Superior temporal gyrus (tissue), 1 donor: ENCODE measurements around the gene RABL3.
A peak's percentile ranks its signal among the peaks of the same experiment; 100 is the strongest.
"Not testable (repeated sequence)": the region's sequence is repeated elsewhere in the genome, so short reads cannot be mapped to it uniquely, and the experiment has no call there.

Experiments
- DNase-seq: peaks from one replicate; pipeline ENCODE4 v3.0.0-alpha.2; 2016; ENCODE audit errors: extremely low spot score

RABL3 gene

DNA sequence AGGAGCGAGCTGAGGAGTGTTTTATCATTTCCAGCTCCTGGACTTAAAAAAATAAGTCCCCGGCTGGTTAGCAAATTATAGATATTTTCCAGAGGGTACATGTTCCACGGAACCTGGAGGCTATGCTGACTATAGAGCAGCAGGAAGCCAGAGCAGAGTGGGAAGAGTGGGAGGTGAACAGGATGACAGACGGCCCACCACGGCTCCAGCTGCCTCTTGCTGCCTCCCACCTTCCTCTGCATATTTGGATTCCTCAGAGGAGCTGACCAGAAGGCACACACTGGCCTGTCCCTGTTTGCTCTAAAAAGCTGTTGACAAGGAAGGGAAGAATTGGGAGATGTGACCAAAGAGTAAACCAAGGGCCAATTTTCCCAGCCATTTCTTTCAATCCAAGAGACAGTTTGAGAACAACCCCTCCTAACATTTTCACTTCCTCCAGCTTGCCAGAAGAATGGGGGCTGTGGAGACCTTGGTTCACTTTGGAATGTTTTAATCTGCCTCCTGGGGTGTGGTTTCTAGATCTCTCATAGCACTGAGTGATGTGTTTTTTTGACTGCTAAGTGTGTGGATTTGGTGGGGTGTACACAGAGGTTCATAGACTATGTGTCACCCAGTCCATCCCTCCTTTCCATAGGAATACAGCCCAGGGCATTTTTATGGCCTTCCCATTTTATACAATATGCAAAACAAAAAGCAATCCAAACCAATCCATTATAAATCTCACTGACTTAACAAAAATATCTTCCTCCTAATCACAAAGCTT is 97.1 kb downstream of the RABL3 start:
- DNase-seq, result peak; percentile 49

DNA sequence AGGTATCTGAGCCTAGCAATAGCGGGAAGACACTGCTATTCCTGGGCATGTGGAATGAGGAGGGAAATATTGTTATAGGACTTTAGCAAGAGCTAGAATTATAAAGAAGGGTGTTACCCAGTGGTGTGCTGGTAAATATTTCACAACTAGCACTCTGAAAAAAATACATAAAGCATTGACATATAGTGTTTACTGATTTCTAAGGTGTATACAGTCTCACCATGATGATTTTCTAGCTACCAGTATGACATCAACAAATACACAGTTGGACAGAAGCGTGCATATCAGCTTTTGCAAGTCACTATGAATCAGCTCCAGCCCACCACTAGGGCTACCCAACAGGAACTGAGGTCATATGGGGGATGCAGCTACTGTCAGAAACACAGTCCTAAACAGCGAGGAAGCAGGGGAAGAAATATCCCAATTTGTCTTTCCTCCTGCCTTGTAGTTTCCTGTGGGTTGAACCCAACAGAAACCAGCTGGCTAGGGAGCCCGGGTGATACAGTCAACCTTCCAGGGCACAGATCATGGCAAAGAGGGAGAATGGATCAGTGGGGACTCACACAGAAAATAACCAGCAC is 99.9 kb downstream of the RABL3 start:
- DNase-seq, result no peak

DNA sequence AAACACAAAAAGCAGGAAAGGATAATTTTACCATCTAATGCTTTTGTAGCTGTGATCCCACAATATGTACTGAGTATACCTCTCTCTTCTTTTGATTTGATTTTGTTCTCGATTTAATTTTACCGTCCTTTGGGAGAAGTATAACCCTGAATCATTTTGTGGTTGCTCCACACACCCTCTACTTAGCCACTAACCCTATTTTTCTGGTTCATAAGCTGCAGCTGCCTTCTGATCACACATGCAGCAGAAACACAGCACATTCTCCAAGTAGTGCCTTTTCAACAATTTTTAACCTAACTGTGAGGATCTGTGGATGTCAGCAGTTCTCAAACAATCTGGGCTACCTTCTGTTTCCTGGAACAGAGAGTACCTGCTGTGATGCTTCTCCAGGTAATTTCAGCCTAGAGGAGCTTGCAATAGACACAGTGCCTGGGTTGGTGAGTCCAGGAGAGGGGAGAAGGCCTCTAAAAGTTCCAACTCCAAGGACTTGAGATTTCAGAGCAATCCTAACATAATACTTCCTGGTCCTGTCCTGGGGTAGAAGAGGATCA is 100.5 kb downstream of the RABL3 start:
- peak; percentile 29 for DNase-seq

DNA sequence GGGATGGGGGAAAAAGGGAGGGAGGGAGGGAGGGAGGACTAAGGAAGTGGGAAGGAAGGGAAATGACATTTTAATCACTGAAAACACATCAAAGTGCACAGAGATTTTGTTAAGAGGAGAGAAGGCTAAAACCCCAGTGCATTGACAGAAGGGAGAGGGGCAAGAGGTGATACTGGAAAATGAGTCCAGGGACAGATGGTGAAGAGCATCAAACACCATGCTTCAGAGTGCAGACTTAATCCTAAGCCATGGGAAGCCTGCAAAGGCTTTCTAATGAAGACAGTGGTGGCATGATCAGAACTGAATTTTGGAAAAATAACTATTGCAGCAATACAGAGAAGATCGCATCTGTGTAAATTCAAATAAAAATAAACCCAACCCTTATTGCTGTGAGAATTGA is 102.1 kb downstream of the RABL3 start:
- no peak for DNase-seq

DNA sequence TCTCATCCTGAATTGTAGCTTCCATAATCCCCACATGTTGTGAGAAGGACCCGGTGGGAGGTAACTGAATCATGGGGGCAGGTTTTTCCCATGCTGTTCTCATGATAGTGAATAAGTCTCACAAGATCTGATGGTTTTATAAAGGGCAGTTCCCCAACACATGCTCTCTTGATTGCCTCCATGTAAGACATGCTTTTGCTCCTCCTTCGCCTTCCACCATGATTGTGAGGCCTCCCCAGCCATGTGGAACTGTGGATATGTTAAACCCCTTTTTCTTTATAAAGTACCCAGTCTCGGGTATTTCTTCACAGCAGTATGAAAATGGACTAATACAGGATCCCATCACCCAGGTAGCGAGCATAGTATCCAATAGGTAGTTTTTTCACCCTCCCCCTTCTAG is 103.5 kb downstream of the RABL3 start:
- not testable (repeated sequence) for DNase-seq

DNA sequence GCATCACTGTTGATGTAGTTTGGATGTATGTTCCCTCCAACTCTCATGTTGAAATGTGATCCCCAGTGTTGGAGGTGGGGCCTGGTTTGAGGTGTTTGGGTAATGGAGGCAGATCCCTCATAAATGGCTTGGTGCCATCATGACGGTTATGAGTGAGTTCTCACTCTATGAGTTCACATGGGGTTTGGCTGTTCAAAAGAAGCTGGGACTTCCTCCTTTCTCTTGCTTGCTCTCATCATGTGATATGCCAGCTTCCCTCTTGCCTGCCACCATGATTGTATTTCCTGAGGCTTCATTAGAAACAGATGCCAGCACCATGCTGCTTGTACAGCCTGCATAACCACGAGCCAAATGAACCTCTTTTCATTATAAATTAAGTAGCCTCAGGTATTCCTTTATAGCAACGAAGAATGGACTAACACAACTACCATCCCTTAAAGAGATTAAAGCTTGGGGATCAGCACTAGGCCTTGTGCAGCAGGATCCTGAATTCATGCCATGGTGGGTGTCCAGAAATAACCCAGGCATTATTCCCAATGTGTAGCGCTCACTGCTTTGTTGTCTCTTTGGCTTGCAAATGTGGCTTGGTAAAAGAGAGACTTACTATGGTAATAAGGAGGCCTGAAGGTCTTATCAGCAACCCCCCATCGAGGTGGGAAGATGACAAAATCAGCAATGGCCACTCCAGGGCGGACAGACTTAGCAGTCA is 104.3 kb downstream of the RABL3 start:
- DNase-seq, result no peak

DNA sequence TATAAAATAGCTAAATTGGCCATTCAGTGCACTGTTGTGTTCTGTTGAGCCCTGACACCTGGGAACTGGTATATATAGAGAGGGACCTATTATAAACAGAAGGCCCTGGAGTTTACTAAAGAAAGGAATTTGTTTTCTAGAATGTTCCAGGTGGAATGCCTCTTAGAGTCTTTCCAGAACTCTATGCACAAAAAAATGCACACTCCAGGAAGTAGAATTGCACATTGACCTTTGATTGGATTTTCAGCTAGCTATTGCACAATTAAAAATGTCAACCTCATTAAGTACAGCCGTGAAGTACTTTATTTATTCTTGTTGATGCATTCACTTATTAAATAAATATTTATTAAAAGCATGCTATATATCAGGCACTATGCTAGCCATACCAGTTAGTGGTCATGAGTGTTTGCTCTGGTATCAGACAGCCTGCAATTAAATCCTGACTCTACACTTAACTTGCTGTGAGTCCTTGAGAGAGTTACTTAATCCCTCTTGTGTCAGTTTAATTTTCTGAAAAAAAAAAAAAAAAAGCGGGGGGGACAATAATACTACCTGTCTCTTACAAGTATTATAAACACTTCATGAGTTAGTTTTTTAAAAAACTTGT is 105.4 kb downstream of the RABL3 start:
- DNase-seq, result no peak
